Measurements from ENCODE around the gene EDAR.

Gene EDAR

GRCh38 chr2:108965540-108966289 lies 23.3 kb downstream of the EDAR start:
- no peak for DNase-seq

GRCh38 chr2:108963057-108963456 lies 26.0 kb downstream of the EDAR start:
- DNase-seq, result no peak

GRCh38 chr2:108961796-108962195 lies 27.2 kb downstream of the EDAR start:
- no peak for DNase-seq

GRCh38 chr2:108960006-108960405 lies 29.0 kb downstream of the EDAR start:
- DNase-seq, result no peak

GRCh38 chr2:108959401-108959800 lies 29.6 kb downstream of the EDAR start:
- DNase-seq, result no peak

GRCh38 chr2:108958632-108959341 lies 30.2 kb downstream of the EDAR start:
- DNase-seq, result no peak

- no peak for DNase-seq
These were observed 31.0 kb downstream of the EDAR start for GRCh38 chr2:108958002-108958401.

- no peak for DNase-seq
These were observed 32.6 kb downstream of the EDAR start for GRCh38 chr2:108956375-108956774.

GRCh38 chr2:108950369-108951135 lies 38.5 kb downstream of the EDAR start:
- no peak for DNase-seq

- DNase-seq, result peak; percentile 29
These were observed 39.4 kb downstream of the EDAR start for GRCh38 chr2:108949316-108950239.

- no peak for DNase-seq
These were observed 41.6 kb downstream of the EDAR start for GRCh38 chr2:108947271-108947907.

GRCh38 chr2:108946442-108946841 lies 42.6 kb downstream of the EDAR start:
- no peak for DNase-seq

- no peak for DNase-seq
These were observed 43.1 kb downstream of the EDAR start for GRCh38 chr2:108945969-108946368.

GRCh38 chr2:108944601-108945331 lies 44.3 kb downstream of the EDAR start:
- no peak for DNase-seq

- DNase-seq, result no peak
These were observed 45.3 kb downstream of the EDAR start for GRCh38 chr2:108943751-108944150.

- DNase-seq, result no peak
These were observed 46.1 kb downstream of the EDAR start for GRCh38 chr2:108942888-108943287.

- no peak for DNase-seq
These were observed 46.7 kb downstream of the EDAR start for GRCh38 chr2:108942231-108942825.

- DNase-seq, result no peak
These were observed 47.3 kb downstream of the EDAR start for GRCh38 chr2:108941767-108942166.

GRCh38 chr2:108941161-108941665 lies 47.8 kb downstream of the EDAR start:
- DNase-seq, result no peak

GRCh38 chr2:108940156-108940555 lies 48.9 kb downstream of the EDAR start:
- DNase-seq, result no peak

All from NCI-H1092 treated with DMSO at 0.1 percent for 48 hours (cell line).